Mesenchymal stem cell (in vitro differentiated cells and primary cell): Measurements from ENCODE around the gene ISM2.

Experiments
- DNase-seq: peaks from one replicate; pipeline ENCODE4 v3.0.0-alpha.2; 2013
- H2AFZ ChIP-seq: one replicate; pipeline ENCODE4 v1.6.1; 2013; ENCODE audit warnings: low read depth, mild to moderate bottlenecking, control low read depth, inconsistent platforms, low read length, moderate library complexity
- H2AK5ac ChIP-seq: 2 replicates; pipeline ENCODE4 v1.6.1; 2013; ENCODE audit warnings: low read length, moderate library complexity, mild to moderate bottlenecking, inconsistent platforms; ENCODE audit not compliant: severe bottlenecking
- H2BK120ac ChIP-seq: one replicate; pipeline ENCODE4 v1.6.1; 2013; ENCODE audit warnings: low read depth, mild to moderate bottlenecking, inconsistent platforms, low read length, moderate library complexity
- H2BK12ac ChIP-seq, 2 experiments: one replicate each; pipeline ENCODE4 v1.6.1; 2013; ENCODE audit warnings: inconsistent platforms in 2 of 2, low read length in 2 of 2, mild to moderate bottlenecking in 2 of 2, moderate library complexity in 2 of 2, control low read depth in 1 of 2
- H2BK15ac ChIP-seq: one replicate; pipeline ENCODE4 v1.6.1; 2013; ENCODE audit warnings: mild to moderate bottlenecking, low read depth, inconsistent platforms; ENCODE audit not compliant: poor library complexity, severe bottlenecking
- H2BK5ac ChIP-seq: 2 replicates; pipeline ENCODE4 v1.6.1; 2013; ENCODE audit warnings: low read depth, mild to moderate bottlenecking, low read length, control low read depth, inconsistent platforms; ENCODE audit not compliant: poor library complexity, severe bottlenecking
- H3K14ac ChIP-seq, 2 experiments: one replicate each; pipeline ENCODE4 v1.6.1; 2013; ENCODE audit warnings: inconsistent platforms in 2 of 2, low read length in 2 of 2, control low read depth in 1 of 2, mild to moderate bottlenecking in 1 of 2, moderate library complexity in 1 of 2
- H3K18ac ChIP-seq, 2 experiments: one replicate each; pipeline ENCODE4 v1.6.1; 2013; ENCODE audit warnings: inconsistent platforms in 2 of 2, low read length in 2 of 2, control low read depth in 1 of 2, low read depth in 1 of 2, mild to moderate bottlenecking in 1 of 2
- H3K23ac ChIP-seq, 2 experiments: one replicate each; pipeline ENCODE4 v1.6.1; 2013; ENCODE audit warnings: inconsistent platforms in 2 of 2, low read length in 2 of 2, mild to moderate bottlenecking in 2 of 2, moderate library complexity in 2 of 2, control low read depth in 1 of 2
- H3K27ac ChIP-seq: 2 replicates; pipeline ENCODE4 v1.5.1; 2013; ENCODE audit warnings: mild to moderate bottlenecking, moderate library complexity, low read length, control low read depth, inconsistent platforms; ENCODE audit not compliant: poor library complexity, severe bottlenecking
- H3K27me3 ChIP-seq, 2 experiments: 2 replicates each; pipeline versions ENCODE4 v1.6.1 to v1.7.0; 2013; ENCODE audit warnings: low read length in 2 of 2, mild to moderate bottlenecking in 2 of 2, moderate library complexity in 2 of 2, control low read depth in 1 of 2, inconsistent platforms in 1 of 2; ENCODE audit not compliant: control insufficient read depth in 1 of 2, insufficient read depth in 1 of 2
- H3K36me3 ChIP-seq, 2 experiments: 2 replicates each; pipeline versions ENCODE4 v1.6.1 to v1.7.0; 2013; ENCODE audit warnings: low read length in 2 of 2, control low read depth in 1 of 2, inconsistent platforms in 1 of 2, low read depth in 1 of 2, mild to moderate bottlenecking in 1 of 2; ENCODE audit not compliant: insufficient read depth in 2 of 2, control insufficient read depth in 1 of 2
- H3K4ac ChIP-seq, 2 experiments: one replicate each; pipeline ENCODE4 v1.6.1; 2013; ENCODE audit warnings: inconsistent platforms in 2 of 2, low read length in 2 of 2, mild to moderate bottlenecking in 2 of 2, moderate library complexity in 2 of 2, control low read depth in 1 of 2, low read depth in 1 of 2
- H3K4me1 ChIP-seq: 2 replicates; pipeline ENCODE4 v1.6.1; 2013; ENCODE audit warnings: low read depth, low read length, control low read depth; ENCODE audit not compliant: control insufficient read depth, insufficient read depth
- H3K4me2 ChIP-seq: 2 replicates; pipeline ENCODE4 v1.6.1; 2013; ENCODE audit warnings: low read length, mild to moderate bottlenecking, inconsistent platforms; ENCODE audit not compliant: poor library complexity, severe bottlenecking
- H3K4me3 ChIP-seq, 2 experiments: 2 replicates each; pipeline versions ENCODE4 v1.5.1 to v1.7.0; 2013; ENCODE audit warnings: low read length in 2 of 2, mild to moderate bottlenecking in 2 of 2, control low read depth in 1 of 2, low read depth in 1 of 2; ENCODE audit not compliant: insufficient read depth in 1 of 2
- H3K79me1 ChIP-seq: replicated peaks from 2 replicates; pipeline ENCODE4 v1.6.1; 2013; ENCODE audit warnings: mild to moderate bottlenecking, control low read depth, low read length, inconsistent platforms; ENCODE audit not compliant: poor library complexity, severe bottlenecking
- H3K9ac ChIP-seq: 2 replicates; pipeline ENCODE4 v1.7.0; 2013; ENCODE audit warnings: mild to moderate bottlenecking, low read length, moderate library complexity
- H3K9me3 ChIP-seq: 2 replicates; pipeline ENCODE4 v1.7.0; 2013; ENCODE audit warnings: mild to moderate bottlenecking, low read length; ENCODE audit not compliant: control insufficient read depth
- H4K8ac ChIP-seq: one replicate; pipeline ENCODE4 v1.6.1; 2013; ENCODE audit warnings: inconsistent platforms, mild to moderate bottlenecking, low read length, moderate library complexity
- H4K91ac ChIP-seq: one replicate; pipeline ENCODE4 v1.6.1; 2013; ENCODE audit warnings: mild to moderate bottlenecking, low read length, inconsistent platforms
- WGBS: methylation state at CpG from one replicate; pipeline ENCODE4 v1.1.7; 2013; ENCODE audit warnings: mixed read lengths; 5-methylcytosine and 5-hydroxymethylcytosine counted together

ISM2 gene

DNA sequence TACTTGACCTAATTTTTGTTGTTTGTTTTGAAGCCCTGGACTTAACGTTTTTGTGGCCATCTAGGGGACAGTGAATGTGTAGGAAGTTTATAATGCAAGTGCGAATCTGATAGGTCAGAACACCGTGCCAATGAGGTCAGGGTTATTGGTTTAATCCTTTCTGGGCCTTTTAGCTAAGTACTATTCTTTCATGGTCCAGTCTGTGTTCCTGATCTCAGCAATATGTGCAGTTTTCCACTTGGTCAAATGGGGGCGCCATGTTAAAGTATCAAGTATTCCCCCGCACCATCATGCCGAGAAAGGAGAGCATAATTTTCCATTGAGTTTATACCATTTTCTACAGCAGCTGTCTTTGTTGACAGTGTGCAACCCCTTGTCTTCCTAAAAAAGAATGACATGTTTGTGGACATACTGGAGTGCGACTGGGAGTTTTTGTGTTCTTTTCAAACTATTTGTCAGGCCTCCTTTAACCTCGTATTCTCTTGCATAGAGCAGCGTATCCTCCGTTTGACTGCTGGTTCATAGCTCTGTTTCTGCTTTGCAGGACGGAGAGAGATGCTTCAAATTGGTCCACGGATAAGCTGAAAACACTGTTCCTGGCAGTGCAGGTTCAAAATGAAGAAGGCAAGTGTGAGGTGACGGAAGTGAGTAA is 39.4 kb downstream of the ISM2 start:
- no peaks in the 10 kb centered on the region for H3K9me3 ChIP-seq
- H2AK5ac ChIP-seq = no peak overlapping the region
- WGBS = 54% methylated on average over 13 of the region's 13 CpGs
- peaks cover 22% of the 10 kb centered on the region for H3K79me1 ChIP-seq
- no peak overlapping the region for H3K4ac ChIP-seq
- no peak overlapping the region for H4K91ac ChIP-seq
- no peak overlapping the region for H2BK120ac ChIP-seq
- no peak overlapping the region for H2AFZ ChIP-seq
- peaks cover 25 to 43% of the 10 kb centered on the region in 2 experiments for H3K36me3 ChIP-seq
- peak; percentile 84 for DNase-seq
- H3K4me1 ChIP-seq = peaks cover 2% of the 10 kb centered on the region
- H3K9ac ChIP-seq = peak overlapping the region; percentile 91
- H2BK12ac ChIP-seq = no peak overlapping the region
- no peak overlapping the region for H3K27ac ChIP-seq
- H2BK15ac ChIP-seq = no peak overlapping the region
- no peak overlapping the region for H3K14ac ChIP-seq
- peak overlapping the region in 1 of 2 experiments; percentile 92 for H3K4me3 ChIP-seq
- no peaks in the 10 kb centered on the region for H3K27me3 ChIP-seq
- H3K4me2 ChIP-seq = peak overlapping the region; percentile 73
- no peak overlapping the region for H4K8ac ChIP-seq
- H2BK5ac ChIP-seq = no peak overlapping the region
- H3K18ac ChIP-seq = no peak overlapping the region
- no peak overlapping the region for H3K23ac ChIP-seq

GRCh38 chr14:77458249-77458950 is 40.2 kb downstream of the ISM2 start:
- Histone ChIP-seq H3K4me1 (peaks cover 2% of the 10 kb centered on the region), H3K9ac (peak overlapping the region; percentile 91), H3K18ac (peak overlapping the region; percentile 82 to 97), H2AK5ac (no peak overlapping the region), H3K4ac (peak overlapping the region; percentile 20 to 86), H3K79me1 (peaks cover 18% of the 10 kb centered on the region), H4K8ac (peak overlapping the region; percentile 56), H4K91ac (no peak overlapping the region), H3K27ac (peak overlapping the region; percentile 98), H3K36me3 (peaks cover 19 to 35% of the 10 kb centered on the region in 2 experiments), H3K9me3 (no peaks in the 10 kb centered on the region), H2BK15ac (no peak overlapping the region), H3K4me2 (peak overlapping the region; percentile 93), H2BK120ac (peak overlapping the region; percentile 19), H3K14ac (peak overlapping the region in 1 of 2 experiments; percentile 94), H3K27me3 (no peaks in the 10 kb centered on the region), H2AFZ (peak overlapping the region; percentile 87), H2BK12ac (no peak overlapping the region), H2BK5ac (peak overlapping the region; percentile 35), H3K23ac (peak overlapping the region in 1 of 2 experiments; percentile 91), H3K4me3 (peak overlapping the region; percentile 92 to 97)
- DNase-seq = peak; percentile 63
- WGBS = 2% methylated on average over 28 of the region's 29 CpGs

- Histone ChIP-seq H2BK5ac (peak within 1 kb of the TSS; percentile 80), H3K79me1 (peaks cover 21% of the 10 kb centered on the region), H3K36me3 (peaks cover 15 to 35% of the 10 kb centered on the region in 2 experiments), H2BK15ac (no peak within 1 kb of the TSS), H3K23ac (peak within 1 kb of the TSS in 1 of 2 experiments; percentile 91), H3K4me3 (peak within 1 kb of the TSS; percentile 92 to 97), H3K4me1 (peaks cover 2% of the 10 kb centered on the region), H2AFZ (peak within 1 kb of the TSS; percentile 87), H3K4me2 (peak within 1 kb of the TSS; percentile 93), H3K9me3 (no peaks in the 10 kb centered on the region), H3K4ac (peak within 1 kb of the TSS; percentile 20 to 86), H3K18ac (peak within 1 kb of the TSS; percentile 82 to 97), H2BK120ac (peak within 1 kb of the TSS; percentile 69), H3K27ac (peak within 1 kb of the TSS; percentile 98), H3K14ac (peak within 1 kb of the TSS in 1 of 2 experiments; percentile 94), H4K8ac (peak within 1 kb of the TSS; percentile 56), H4K91ac (no peak within 1 kb of the TSS), H2BK12ac (no peak within 1 kb of the TSS), H3K27me3 (no peaks in the 10 kb centered on the region), H3K9ac (peak within 1 kb of the TSS; percentile 91), H2AK5ac (no peak within 1 kb of the TSS)
- DNase-seq = peak; percentile 100
- under 1% methylated on average over 47 of the region's 50 CpGs for WGBS
Observed at GRCh38 chr14:77457522-77458248, 40.9 kb downstream of the ISM2 start, which contains the start of the genes AHSA1 and VIPAS39. Gene AHSA1, plus strand, starts transcription at chr14:77458093. Its CDS starts 97 bp downstream, at chr14:77458190. Gene VIPAS39, minus strand, starts transcription at chr14:77457601. Its CDS starts 3,499 bp downstream, at chr14:77454102.
